ENCODE results near the gene TCIRG1.

- TF ChIP-seq CTCF (conservative IDR thresholded peaks at IDR 0.05; ENCODE audit: low read length) (no peak), EZH2phosphoT487 (IDR thresholded peaks at IDR 0.05; ENCODE audit: borderline replicate concordance) (no peak)
Measured at GRCh38 chr11:68090706-68091105, 51.9 kb downstream of the TCIRG1 start.
